MM.1S (cell line): Measurements from ENCODE around the gene DGKA.
"Not testable (repeated sequence)": the region's sequence is repeated elsewhere in the genome, so short reads cannot be mapped to it uniquely, and the experiment has no call there.

ENCODE experiments used
- DNase-seq: peaks from one replicate; pipeline ENCODE4 v3.0.0-alpha.2; 2015
- H2AFZ ChIP-seq: fragments of 300-600 bp; sonication (generic); 2 replicates; pipeline ENCODE4 v1.6.0; 2016; ENCODE audit warnings: antibody characterized with exemption, low read length
- H3F3A ChIP-seq: fragments of 300-600 bp; sonication (generic); 2 replicates; pipeline ENCODE4 v1.6.1; 2016; ENCODE audit warnings: mild to moderate bottlenecking, antibody characterized with exemption, low read length, moderate library complexity, mixed read lengths; ENCODE audit not compliant: insufficient read depth
- H3K27ac ChIP-seq: fragments of 300-600 bp; sonication (generic); 2 replicates; pipeline ENCODE4 v1.5.1; 2016; ENCODE audit warnings: mild to moderate bottlenecking, low read length
- H3K27me3 ChIP-seq: fragments of 300-600 bp; sonication (generic); replicated peaks from 2 replicates; pipeline ENCODE4 v1.6.0; 2016; ENCODE audit warnings: low read length; ENCODE audit not compliant: insufficient read depth
- H3K36me3 ChIP-seq: fragments of 300-600 bp; sonication (generic); replicated peaks from 2 replicates; pipeline ENCODE4 v1.6.1; 2016; ENCODE audit warnings: mild to moderate bottlenecking, low read length, mixed read lengths; ENCODE audit not compliant: insufficient read depth
- H3K4me1 ChIP-seq: fragments of 300-600 bp; sonication (generic); 2 replicates; pipeline ENCODE4 v1.6.1; 2016; ENCODE audit warnings: low read length, mixed read lengths
- H3K4me2 ChIP-seq: fragments of 300-600 bp; sonication (generic); 2 replicates; pipeline ENCODE4 v1.6.0; 2016; ENCODE audit warnings: low read depth, low read length
- H3K4me3 ChIP-seq: fragments of 300-600 bp; sonication (generic); 2 replicates; pipeline ENCODE4 v1.5.1; 2016; ENCODE audit warnings: low read length, mixed read lengths
- H3K79me2 ChIP-seq: fragments of 300-600 bp; sonication (generic); 2 replicates; pipeline ENCODE4 v1.6.1; 2016; ENCODE audit warnings: mixed run types, low read length, mixed read lengths
- H3K9ac ChIP-seq: fragments of 300-600 bp; sonication (generic); 2 replicates; pipeline ENCODE4 v1.6.1; 2016; ENCODE audit warnings: low read length, mixed read lengths
- H3K9me2 ChIP-seq: fragments of 300-600 bp; sonication (generic); replicated peaks from 2 replicates; pipeline ENCODE4 v1.6.1; 2016; ENCODE audit warnings: mild to moderate bottlenecking, low read length, mixed read lengths; ENCODE audit not compliant: insufficient read depth
- H3K9me3 ChIP-seq: fragments of 300-600 bp; sonication (generic); replicated peaks from 2 replicates; pipeline ENCODE4 v1.6.1; 2016; ENCODE audit warnings: mild to moderate bottlenecking, low read length, mixed read lengths; ENCODE audit not compliant: insufficient read depth
- H4K20me1 ChIP-seq: fragments of 300-600 bp; sonication (generic); 2 replicates; pipeline ENCODE4 v1.6.1; 2016; ENCODE audit warnings: mild to moderate bottlenecking, low read length, moderate library complexity, mixed read lengths; ENCODE audit not compliant: insufficient read depth
- CTCF ChIP-seq: fragments of 300-600 bp; sonication (generic); IDR thresholded peaks from 2 replicates; pipeline ENCODE4 v1.5.1; 2016; ENCODE audit warnings: antibody characterized with exemption, low read length, mixed read lengths
- EZH2 ChIP-seq: fragments of 300-600 bp; sonication (generic); optimal IDR thresholded peaks from 2 replicates; pipeline ENCODE3; 2017; ENCODE audit warnings: low read depth, mild to moderate bottlenecking, antibody characterized with exemption, low read length, mixed read lengths
- EZH2phosphoT487 ChIP-seq: fragments of 300-600 bp; sonication (generic); IDR thresholded peaks from 2 replicates; pipeline ENCODE4 v1.6.1; 2018; ENCODE audit warnings: antibody characterized with exemption, low read length

The DGKA gene

DNA sequence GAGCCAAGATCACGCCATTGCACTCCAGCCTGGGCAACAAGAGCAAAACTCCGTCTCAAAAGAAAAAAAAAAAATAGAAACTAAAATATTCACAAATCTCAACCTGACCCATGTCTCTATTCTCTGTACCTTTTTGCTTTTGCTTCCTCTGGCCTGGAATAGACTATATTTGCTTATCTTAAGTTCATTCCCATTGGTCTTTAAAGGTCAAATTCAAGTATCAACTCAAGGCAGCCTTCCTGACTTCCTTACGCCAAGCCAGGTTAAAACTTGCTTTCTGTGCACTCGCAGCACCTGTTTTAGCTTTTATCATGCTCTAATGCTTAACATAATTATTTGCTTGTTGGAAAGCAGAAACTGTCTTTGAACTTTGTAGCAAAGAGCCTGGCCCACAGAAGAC is 18.1 kb upstream of the DGKA start:
- H2AFZ ChIP-seq: no peak overlapping the region
- TF ChIP-seq CTCF (no peak), EZH2phosphoT487 (no peak), EZH2 (no peak)
- no peak overlapping the region for H3K4me2 ChIP-seq
- peaks cover 34% of the 10 kb centered on the region for H3K79me2 ChIP-seq
- no peaks in the 10 kb centered on the region for H4K20me1 ChIP-seq
- no peaks in the 10 kb centered on the region for H3K4me1 ChIP-seq
- H3K27me3 ChIP-seq: no peaks in the 10 kb centered on the region
- no peak overlapping the region for H3K9ac ChIP-seq
- no peak overlapping the region for H3K27ac ChIP-seq
- H3F3A ChIP-seq: no peaks in the 10 kb centered on the region
- H3K9me2 ChIP-seq: no peaks in the 10 kb centered on the region
- DNase-seq: no peak
- H3K36me3 ChIP-seq: no peaks in the 10 kb centered on the region
- no peaks in the 10 kb centered on the region for H3K9me3 ChIP-seq
- H3K4me3 ChIP-seq: no peak overlapping the region

DNA sequence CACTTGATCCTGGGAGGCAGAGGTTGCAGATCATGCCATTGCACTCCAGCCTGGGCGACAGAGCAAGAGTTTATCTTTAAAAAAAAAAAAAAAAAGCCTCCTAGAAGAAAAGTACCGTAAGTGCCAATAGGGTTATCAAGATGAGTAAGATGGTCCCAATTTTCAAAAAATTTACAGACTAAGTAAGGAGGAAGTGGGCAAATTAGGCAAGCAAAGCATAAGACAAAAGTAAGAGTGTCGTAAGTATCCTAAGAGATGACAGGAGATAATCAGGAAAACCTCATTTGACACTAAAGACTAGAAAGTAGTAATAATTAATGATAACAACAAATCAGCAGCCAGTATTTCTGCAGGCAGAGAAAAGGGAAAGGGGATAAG is 15.5 kb upstream of the DGKA start:
- peaks cover 58% of the 10 kb centered on the region for H3K79me2 ChIP-seq
- no peaks in the 10 kb centered on the region for H3F3A ChIP-seq
- no peak overlapping the region for H3K4me3 ChIP-seq
- no peaks in the 10 kb centered on the region for H3K27me3 ChIP-seq
- TF ChIP-seq EZH2phosphoT487 (no peak), CTCF (no peak), EZH2 (no peak)
- H3K9me3 ChIP-seq: no peaks in the 10 kb centered on the region
- no peaks in the 10 kb centered on the region for H3K4me1 ChIP-seq
- H3K9ac ChIP-seq: no peak overlapping the region
- H4K20me1 ChIP-seq: no peaks in the 10 kb centered on the region
- no peak overlapping the region for H2AFZ ChIP-seq
- H3K4me2 ChIP-seq: no peak overlapping the region
- no peak overlapping the region for H3K27ac ChIP-seq
- no peaks in the 10 kb centered on the region for H3K36me3 ChIP-seq
- no peak for DNase-seq
- H3K9me2 ChIP-seq: no peaks in the 10 kb centered on the region

DNA sequence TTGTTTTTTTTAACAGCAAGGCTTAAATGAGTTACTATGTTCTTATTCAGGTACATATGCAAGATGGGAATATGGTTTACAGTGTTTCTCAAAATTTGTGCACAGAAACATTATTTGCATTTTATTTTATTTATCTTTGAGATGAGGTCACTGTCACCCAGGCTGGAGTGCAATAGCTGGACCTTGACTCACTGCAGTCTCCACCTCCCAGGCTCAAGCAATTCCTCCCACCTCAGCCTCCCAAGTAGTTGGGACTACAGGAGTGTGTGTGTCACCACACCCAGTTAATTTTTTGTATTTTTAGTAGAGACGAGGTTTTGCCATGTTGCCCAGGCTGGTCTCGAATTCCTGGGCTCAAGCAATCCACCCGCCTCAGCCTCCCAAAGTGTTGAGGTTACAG is 11.9 kb upstream of the DGKA start:
- not testable (repeated sequence) for H3K4me1 ChIP-seq, H3K9me2 ChIP-seq, H3K9ac ChIP-seq, DNase-seq, H2AFZ ChIP-seq, H3K9me3 ChIP-seq, H3K4me3 ChIP-seq, H3K4me2 ChIP-seq, H3K27me3 ChIP-seq, H3F3A ChIP-seq, H3K36me3 ChIP-seq, H4K20me1 ChIP-seq, H3K27ac ChIP-seq
- peaks cover 79% of the 10 kb centered on the region for H3K79me2 ChIP-seq

GRCh38 chr12:55922126-55922525 is 8.8 kb upstream of the DGKA start:
- Histone ChIP-seq H3K36me3 (peaks cover 3% of the 10 kb centered on the region; the same call in 1 of the 2 replicates), H3K4me2 (no peak overlapping the region), H3K4me3 (no peak overlapping the region), H3K9me3 (no peaks in the 10 kb centered on the region), H3K27ac (no peak overlapping the region), H4K20me1 (no peaks in the 10 kb centered on the region; the same call in 1 of the 2 replicates), H3K4me1 (peaks cover 9% of the 10 kb centered on the region), H3K27me3 (no peaks in the 10 kb centered on the region), H3F3A (peaks cover 11% of the 10 kb centered on the region), H3K9me2 (no peaks in the 10 kb centered on the region), H3K9ac (no peak overlapping the region), H3K79me2 (peaks cover 90% of the 10 kb centered on the region), H2AFZ (no peak overlapping the region)
- TF ChIP-seq EZH2phosphoT487 (no peak), EZH2 (no peak), CTCF (no peak)
- no peak for DNase-seq

- DNase-seq: not testable (repeated sequence)
Measured at GRCh38 chr12:55923648-55924047, 7.3 kb upstream of the DGKA start.

More at GRCh38 chr12:55923648-55924047, 7.3 kb upstream of the DGKA start:
- not testable (repeated sequence) for H3K27ac ChIP-seq, H2AFZ ChIP-seq, H3K9ac ChIP-seq, H3K9me2 ChIP-seq, H3K9me3 ChIP-seq, H3K4me1 ChIP-seq, H3K4me2 ChIP-seq, H3K27me3 ChIP-seq, H3K36me3 ChIP-seq, H4K20me1 ChIP-seq, H3K4me3 ChIP-seq
- H3K79me2 ChIP-seq: peaks cover 84% of the 10 kb centered on the region
- peaks cover 24% of the 10 kb centered on the region for H3F3A ChIP-seq
